SK-N-SH treated with all-trans-retinoic acid at 6 μM for 48 hours (cell line): ENCODE data around the gene C13orf46.

Experiments used
- ATAC-seq: fragments of 200-7000 bp; cut with Tn5 transposase; 3 replicates; pipeline ENCODE4 v1.9.1; 2020; ENCODE audit warnings: mild to moderate bottlenecking, moderate library complexity
- ARNTL ChIP-seq: fragments of 450-650 bp; formaldehyde crosslinking; IDR thresholded peaks from 2 replicates; pipeline ENCODE4 v1.5.0; 2020; ENCODE audit warnings: low read depth, mild to moderate bottlenecking, moderate library complexity, borderline replicate concordance
- BACH2 ChIP-seq: fragments of 250-450 bp; sonication (Bioruptor Pico); IDR thresholded peaks from 2 replicates; pipeline ENCODE4 v1.9.0; 2021; ENCODE audit warnings: mild to moderate bottlenecking, borderline replicate concordance
- CSDC2 ChIP-seq: fragments of 250-450 bp; sonication (Bioruptor Pico); IDR thresholded peaks from 2 replicates; pipeline ENCODE4 v1.5.0; 2020; ENCODE audit warnings: mild to moderate bottlenecking, moderate library complexity
- CSRNP3 ChIP-seq: fragments of 250-450 bp; sonication (Bioruptor Pico); IDR thresholded peaks from 2 replicates; pipeline ENCODE4 v1.5.1; 2021; ENCODE audit warnings: mild to moderate bottlenecking, moderate library complexity
- ESRRG ChIP-seq: fragments of 250-450 bp; sonication (Bioruptor Pico); IDR thresholded peaks from 2 replicates; pipeline ENCODE4 v1.6.1; 2021; ENCODE audit warnings: mild to moderate bottlenecking
- GLIS3 ChIP-seq: fragments of 250-450 bp; sonication (Bioruptor Pico); IDR thresholded peaks from 2 replicates; pipeline ENCODE4 v1.5.0; 2020; ENCODE audit warnings: mild to moderate bottlenecking, moderate library complexity
- ISL1 ChIP-seq: fragments of 250-450 bp; sonication (Bioruptor Pico); IDR thresholded peaks from 2 replicates; pipeline ENCODE4 v2.1.2; 2022; ENCODE audit warnings: mild to moderate bottlenecking, moderate library complexity
- OSR1 ChIP-seq: fragments of 250-450 bp; sonication (Bioruptor Pico); IDR thresholded peaks from 2 replicates; pipeline ENCODE4 v1.8.0; 2022; ENCODE audit warnings: moderate library complexity, mild to moderate bottlenecking, inconsistent platforms
- PATZ1 ChIP-seq: fragments of 250-450 bp; sonication (Bioruptor Pico); IDR thresholded peaks from 2 replicates; pipeline ENCODE4 v1.8.0; 2020; ENCODE audit warnings: mild to moderate bottlenecking, moderate library complexity, borderline replicate concordance
- POU6F1 ChIP-seq: fragments of 250-450 bp; sonication (Bioruptor Pico); IDR thresholded peaks from 2 replicates; pipeline ENCODE4 v1.8.0; 2021; ENCODE audit warnings: low read depth, mild to moderate bottlenecking, moderate library complexity, borderline replicate concordance
- RARB ChIP-seq: fragments of 250-450 bp; sonication (Bioruptor Pico); IDR thresholded peaks from 2 replicates; pipeline ENCODE4 v1.8.0; 2021; ENCODE audit warnings: mild to moderate bottlenecking, moderate library complexity
- SNAI2 ChIP-seq: fragments of 250-450 bp; sonication (Bioruptor Pico); IDR thresholded peaks from 2 replicates; pipeline ENCODE4 v1.5.0; 2020; ENCODE audit warnings: mild to moderate bottlenecking, moderate library complexity
- TCF4 ChIP-seq: fragments of 250-450 bp; sonication (Bioruptor Pico); IDR thresholded peaks from 2 replicates; pipeline ENCODE4 v1.8.0; 2021; ENCODE audit warnings: mild to moderate bottlenecking, moderate library complexity, borderline replicate concordance
- TOX ChIP-seq: fragments of 250-450 bp; sonication (Bioruptor Pico); IDR thresholded peaks from 2 replicates; pipeline ENCODE4 v1.8.0; 2021; ENCODE audit warnings: mild to moderate bottlenecking, moderate library complexity, borderline replicate concordance
- TSHZ2 ChIP-seq: fragments of 250-450 bp; sonication (Bioruptor Pico); IDR thresholded peaks from 2 replicates; pipeline ENCODE4 v1.5.0; 2020; ENCODE audit warnings: mild to moderate bottlenecking, moderate library complexity
- ZC3H10 ChIP-seq: fragments of 250-450 bp; sonication (Bioruptor Pico); IDR thresholded peaks from 2 replicates; pipeline ENCODE4 v1.5.1; 2021; ENCODE audit warnings: mild to moderate bottlenecking, moderate library complexity
- ZFP3 ChIP-seq: fragments of 250-450 bp; sonication (Bioruptor Pico); IDR thresholded peaks from 2 replicates; pipeline ENCODE4 v1.5.0; 2020; ENCODE audit warnings: mild to moderate bottlenecking, moderate library complexity
- ZFP30 ChIP-seq: fragments of 450-650 bp; formaldehyde crosslinking; IDR thresholded peaks from 2 replicates; pipeline ENCODE4 v1.5.0; 2022; ENCODE audit warnings: mild to moderate bottlenecking, moderate library complexity
- ZNF565 ChIP-seq: fragments of 450-650 bp; formaldehyde crosslinking; conservative IDR thresholded peaks from 2 replicates; pipeline ENCODE4 v1.5.0; 2020; ENCODE audit warnings: low read depth, mild to moderate bottlenecking, moderate library complexity
- ZNF70 ChIP-seq: fragments of 450-650 bp; formaldehyde crosslinking; IDR thresholded peaks from 2 replicates; pipeline ENCODE4 v1.5.0; 2020; ENCODE audit warnings: mild to moderate bottlenecking, moderate library complexity
- TF ChIP-seq, protein P1 (sequence below): fragments of 250-450 bp; sonication (Bioruptor Pico); IDR thresholded peaks from 2 replicates; pipeline ENCODE4 v1.5.1; 2020; ENCODE audit warnings: low read depth, mild to moderate bottlenecking, moderate library complexity

Gene C13orf46

GRCh38 chr13:114022309-114022669, 48.4 kb upstream of the C13orf46 start:
- TF ChIP-seq BACH2 (CRISPR knock-in tag) (no peak), CSRNP3 (CRISPR knock-in tag) (no peak), PATZ1 (CRISPR knock-in tag) (no peak), OSR1 (no peak), TSHZ2 (CRISPR knock-in tag) (no peak), ZFP3 (CRISPR knock-in tag) (no peak), ZFP30 (CRISPR knock-in tag) (no peak), ZC3H10 (CRISPR knock-in tag) (no peak), POU6F1 (CRISPR knock-in tag) (no peak), TOX (CRISPR knock-in tag) (no peak), ZNF565 (CRISPR knock-in tag) (no peak), TCF4 (no peak), ZNF70 (no peak), CSDC2 (CRISPR knock-in tag) (no peak), SNAI2 (CRISPR knock-in tag) (no peak)
- TF ChIP-seq, protein P1, sequence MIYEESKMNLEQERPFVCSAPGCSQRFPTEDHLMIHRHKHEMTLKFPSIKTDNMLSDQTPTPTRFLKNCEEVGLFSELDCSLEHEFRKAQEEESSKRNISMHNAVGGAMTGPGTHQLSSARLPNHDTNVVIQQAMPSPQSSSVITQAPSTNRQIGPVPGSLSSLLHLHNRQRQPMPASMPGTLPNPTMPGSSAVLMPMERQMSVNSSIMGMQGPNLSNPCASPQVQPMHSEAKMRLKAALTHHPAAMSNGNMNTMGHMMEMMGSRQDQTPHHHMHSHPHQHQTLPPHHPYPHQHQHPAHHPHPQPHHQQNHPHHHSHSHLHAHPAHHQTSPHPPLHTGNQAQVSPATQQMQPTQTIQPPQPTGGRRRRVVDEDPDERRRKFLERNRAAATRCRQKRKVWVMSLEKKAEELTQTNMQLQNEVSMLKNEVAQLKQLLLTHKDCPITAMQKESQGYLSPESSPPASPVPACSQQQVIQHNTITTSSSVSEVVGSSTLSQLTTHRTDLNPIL (CRISPR knock-in tag): no peak
- no peak for ATAC-seq

DNA sequence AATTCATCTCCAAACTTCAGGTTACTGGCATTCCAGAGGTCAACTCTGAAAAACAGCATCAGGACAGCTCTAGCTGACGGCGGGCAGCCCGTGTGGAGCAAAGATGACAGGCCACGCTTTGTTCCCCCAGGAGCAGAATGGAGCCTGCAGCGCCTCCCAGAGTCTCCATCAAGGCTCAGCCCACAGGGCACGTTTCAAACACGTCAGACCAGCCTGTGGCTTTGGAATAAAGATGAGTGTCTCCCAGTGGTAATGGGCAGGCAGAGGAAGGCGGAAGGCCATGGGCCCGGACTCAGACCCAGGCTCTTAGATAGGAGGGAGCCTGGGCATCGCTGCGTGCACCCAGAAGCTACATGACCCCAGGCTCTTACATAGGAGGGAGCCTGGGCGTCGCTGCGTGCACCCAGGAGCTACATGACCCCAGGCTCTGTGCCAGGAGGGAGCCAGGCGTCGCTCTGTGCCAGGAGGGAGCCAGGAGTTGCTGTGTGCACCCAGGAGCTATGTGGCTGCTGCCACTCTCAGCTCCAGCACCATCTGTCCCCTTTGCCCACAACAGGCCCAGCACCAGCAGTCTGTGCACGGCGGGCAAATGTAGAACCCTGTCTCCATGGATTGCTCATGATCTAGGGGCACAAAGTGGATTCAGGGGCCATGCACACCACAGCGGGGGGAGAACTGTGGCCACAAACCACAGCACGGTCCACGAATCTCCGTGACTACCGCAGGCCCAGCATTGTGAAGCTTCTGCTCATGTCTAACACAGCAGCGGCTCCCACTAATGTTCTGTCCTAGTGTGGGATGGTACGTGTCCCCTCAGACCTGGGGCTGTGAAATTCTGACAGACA, 47.8 kb upstream of the C13orf46 start:
- no peak for TF ChIP-seq ZFP30 (CRISPR knock-in tag)
- TF ChIP-seq RARB (CRISPR knock-in tag): no peak
- TF ChIP-seq ESRRG (CRISPR knock-in tag): no peak
- TF ChIP-seq GLIS3 (CRISPR knock-in tag): no peak
- TF ChIP-seq TCF4: no peak
- TF ChIP-seq ZNF565 (CRISPR knock-in tag): no peak
- no peak for TF ChIP-seq CSRNP3 (CRISPR knock-in tag)
- TF ChIP-seq ARNTL (CRISPR knock-in tag): no peak
- no peak for TF ChIP-seq ISL1
- no peak for TF ChIP-seq SNAI2 (CRISPR knock-in tag)
- TF ChIP-seq OSR1: no peak
- TF ChIP-seq PATZ1 (CRISPR knock-in tag): no peak
- no peak for ATAC-seq
